Measurements from ENCODE around the gene CDR2. TPM values are rescaled to one million over a fixed set of nuclear protein-coding genes. Genes with fewer than 3 reads are reported as not detected.

The CDR2 gene
- total RNA-seq, 1 experiment from 2014 or later: 29.3 TPM

GRCh38 chr16:22308824-22309520 is 65.4 kb downstream of the CDR2 start:
- BruUV-seq (replicated peaks): no TSS peak
- H3K4me1 ChIP-seq (replicated peaks; ENCODE audit: insufficient read depth): no peaks in the 10 kb centered on the region
- DNase-seq: no peak
- H3K27ac ChIP-seq: no peak overlapping the region
- TF ChIP-seq CTCF (conservative IDR thresholded peaks at IDR 0.05): no peak
- no peak for TF ChIP-seq EZH2 (IDR thresholded peaks at IDR 0.05; ENCODE audit: low read depth)
- no peak overlapping the region for H3K4me2 ChIP-seq
- H3K9me2 ChIP-seq (ENCODE audit: insufficient read depth): no peaks in the 10 kb centered on the region
- H3K27me3 ChIP-seq (ENCODE audit: insufficient read depth, low read depth): no peaks in the 10 kb centered on the region
- intact Hi-C loops (cut with micrococcal nuclease; ENCODE audit: unreplicated experiment): no loop called here
- H4K20me1 ChIP-seq (ENCODE audit: insufficient read depth): no peaks in the 10 kb centered on the region; the same call in none of the 2 replicates
- ChIA-PET CTCF (no interaction called here), POLR2A (ENCODE audit: unreplicated experiment) (no interaction called here)
- H3F3A ChIP-seq (ENCODE audit: insufficient read depth, low read depth): no peaks in the 10 kb centered on the region; the same call in 1 of the 2 replicates
- H3K4me3 ChIP-seq: no peak overlapping the region
- 0 out of 2 replicates have a peak, but pooled peaks cover 4% of the 10 kb centered on the region for H3K79me2 ChIP-seq (ENCODE audit: low read depth)
- H3K9me3 ChIP-seq (ENCODE audit: insufficient read depth, low read depth): no peaks in the 10 kb centered on the region
- H3K36me3 ChIP-seq (ENCODE audit: low read depth): peaks cover 10% of the 10 kb centered on the region
- H2AFZ ChIP-seq: no peak overlapping the region

DNA sequence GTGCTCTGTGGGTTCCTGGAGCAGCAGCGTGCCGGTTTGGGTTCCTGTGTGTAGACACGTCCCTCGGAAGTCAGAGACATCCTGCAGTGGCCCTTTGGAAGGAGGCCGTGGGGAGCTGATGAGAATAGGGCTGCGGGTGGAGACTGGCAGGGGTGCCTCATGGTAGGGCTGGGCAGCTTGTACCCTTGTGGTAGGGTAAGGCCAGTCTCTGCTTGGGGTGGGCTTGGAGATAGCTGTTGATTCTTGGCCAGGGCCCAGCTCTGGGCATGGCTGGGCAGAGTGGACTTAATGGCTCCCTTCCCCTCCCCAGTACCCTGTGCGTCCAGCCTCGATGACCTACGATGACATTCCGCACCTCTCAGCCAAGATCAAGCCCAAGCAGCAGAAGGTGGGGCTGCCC is 66.6 kb downstream of the CDR2 start:
- no peaks in the 10 kb centered on the region for H3K9me3 ChIP-seq (ENCODE audit: insufficient read depth, low read depth)
- CTCF ChIA-PET: no interaction called here
- POLR2A ChIA-PET (ENCODE audit: unreplicated experiment): interaction anchor here (0.6 kb wide), 1 partner anchor 1523 kb away, joined by 4 read pairs; no protein-coding TSS in a partner anchor

DNA sequence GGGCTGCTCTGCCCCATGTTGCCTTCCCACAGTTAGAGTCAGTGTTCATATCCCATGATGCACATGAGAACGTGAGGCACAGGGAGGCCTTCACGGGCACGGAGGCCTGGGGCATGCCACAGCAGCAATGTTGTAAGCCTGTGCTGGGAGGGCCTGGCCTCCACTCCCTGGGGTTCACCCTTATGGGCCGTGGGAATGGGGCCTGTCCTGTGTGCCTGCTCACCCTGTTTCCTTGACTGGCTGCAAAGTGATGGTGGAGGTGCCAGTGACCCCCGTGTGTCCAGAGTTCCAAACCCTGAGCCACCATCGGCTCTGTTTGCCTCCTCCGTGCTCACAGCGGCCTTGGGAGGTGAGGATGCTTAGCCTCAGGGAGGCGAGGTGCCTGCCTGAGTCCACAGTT is 67.6 kb downstream of the CDR2 start:
- H3K4me1 ChIP-seq (replicated peaks; ENCODE audit: insufficient read depth): no peaks in the 10 kb centered on the region
- ChIA-PET POLR2A (ENCODE audit: unreplicated experiment) (no interaction called here), CTCF (no interaction called here)
- no TSS peak for BruUV-seq (replicated peaks)
- no peaks in the 10 kb centered on the region for H3K27me3 ChIP-seq (ENCODE audit: insufficient read depth, low read depth)
- no peak overlapping the region for H3K27ac ChIP-seq
- TF ChIP-seq CTCF (conservative IDR thresholded peaks at IDR 0.05) (no peak), EZH2 (IDR thresholded peaks at IDR 0.05; ENCODE audit: low read depth) (no peak)
- H3F3A ChIP-seq (ENCODE audit: insufficient read depth, low read depth): no peaks in the 10 kb centered on the region
- no peak overlapping the region for H3K4me3 ChIP-seq
- peaks cover 19% of the 10 kb centered on the region for H3K79me2 ChIP-seq (ENCODE audit: low read depth)
- no peak overlapping the region for H3K4me2 ChIP-seq
- H4K20me1 ChIP-seq (ENCODE audit: insufficient read depth): peaks cover 16% of the 10 kb centered on the region
- H3K9me3 ChIP-seq (ENCODE audit: insufficient read depth, low read depth): no peaks in the 10 kb centered on the region
- H3K36me3 ChIP-seq (ENCODE audit: low read depth): peaks cover 10% of the 10 kb centered on the region
- no peaks in the 10 kb centered on the region for H3K9me2 ChIP-seq (ENCODE audit: insufficient read depth)
- H2AFZ ChIP-seq: no peak overlapping the region
- no peak for DNase-seq
- intact Hi-C loops (cut with micrococcal nuclease; ENCODE audit: unreplicated experiment): no loop called here

More for the DNA sequence above, 66.6 kb downstream of the CDR2 start:
- H3K4me1 ChIP-seq (replicated peaks; ENCODE audit: insufficient read depth): no peaks in the 10 kb centered on the region
- H3K36me3 ChIP-seq (ENCODE audit: low read depth): peaks cover 10% of the 10 kb centered on the region
- no peak overlapping the region for H3K4me3 ChIP-seq
- TF ChIP-seq EZH2 (IDR thresholded peaks at IDR 0.05; ENCODE audit: low read depth): no peak
- no peak for TF ChIP-seq CTCF (conservative IDR thresholded peaks at IDR 0.05)
- H3K27me3 ChIP-seq (ENCODE audit: insufficient read depth, low read depth): no peaks in the 10 kb centered on the region
- H3K4me2 ChIP-seq: no peak overlapping the region
- H3F3A ChIP-seq (ENCODE audit: insufficient read depth, low read depth): no peaks in the 10 kb centered on the region
- H2AFZ ChIP-seq: no peak overlapping the region
- intact Hi-C loops (cut with micrococcal nuclease; ENCODE audit: unreplicated experiment): no loop called here
- peaks cover 6% of the 10 kb centered on the region for H4K20me1 ChIP-seq (ENCODE audit: insufficient read depth)
- no peak for DNase-seq
- peaks cover 8% of the 10 kb centered on the region; the same call in 1 of the 2 replicates for H3K79me2 ChIP-seq (ENCODE audit: low read depth)
- no TSS peak for BruUV-seq (replicated peaks)
- H3K27ac ChIP-seq: no peak overlapping the region
- H3K9me2 ChIP-seq (ENCODE audit: insufficient read depth): no peaks in the 10 kb centered on the region
